ENCODE data around the gene SETBP1. TPM values are rescaled to one million over a fixed set of nuclear protein-coding genes. Genes with fewer than 3 reads are reported as not detected.

SETBP1 gene
- total and polyA plus RNA-seq, 2 of the 4 experiments (the other 2 are of a cell fraction), result 0.19 to 0.36 TPM

DNA sequence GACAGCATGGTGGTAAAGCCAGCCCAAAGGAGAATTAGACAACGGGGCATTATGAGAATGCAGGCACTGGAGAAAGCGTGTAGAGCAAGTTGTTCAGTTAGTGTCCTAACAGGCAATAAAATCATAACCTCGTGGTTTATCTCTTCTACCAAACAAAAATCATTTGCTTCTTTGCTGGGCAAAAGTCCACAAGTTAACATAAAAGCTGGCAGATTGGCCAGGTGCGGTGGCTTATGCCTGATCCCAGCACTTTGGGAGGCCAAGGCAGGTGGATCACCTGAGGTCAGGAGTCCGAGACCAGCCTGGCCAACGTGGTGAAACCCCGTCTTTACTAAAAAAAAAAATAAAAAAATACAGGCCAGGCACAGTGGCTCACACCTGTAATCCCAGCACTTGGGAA lies 364.1 kb downstream of the SETBP1 start:
- no peaks in the 10 kb centered on the region for H3K79me1 ChIP-seq (ENCODE audit: low read depth in 1 of 2, low read length in 2 of 2)
- H3K36me3 ChIP-seq (ENCODE audit: control insufficient read depth, insufficient read depth, low read length), result no peaks in the 10 kb centered on the region
- no peak overlapping the region for H3K9ac ChIP-seq (ENCODE audit: low read depth, low read length)
- intact Hi-C loops (cut with micrococcal nuclease), result no loop called here
- no peak overlapping the region for H2AFZ ChIP-seq (replicated peaks; ENCODE audit: low read length, poor library complexity)
- no peak for TF ChIP-seq BHLHE40 (IDR thresholded peaks at IDR 0.05; ENCODE audit: low read depth, low read length)
- TF ChIP-seq MAFK (IDR thresholded peaks at IDR 0.05; ENCODE audit: low read depth, low read length), result no peak
- TF ChIP-seq NFE2L2 (IDR thresholded peaks at IDR 0.05; ENCODE audit: low read depth, low read length), result no peak
- TF ChIP-seq, protein P1, sequence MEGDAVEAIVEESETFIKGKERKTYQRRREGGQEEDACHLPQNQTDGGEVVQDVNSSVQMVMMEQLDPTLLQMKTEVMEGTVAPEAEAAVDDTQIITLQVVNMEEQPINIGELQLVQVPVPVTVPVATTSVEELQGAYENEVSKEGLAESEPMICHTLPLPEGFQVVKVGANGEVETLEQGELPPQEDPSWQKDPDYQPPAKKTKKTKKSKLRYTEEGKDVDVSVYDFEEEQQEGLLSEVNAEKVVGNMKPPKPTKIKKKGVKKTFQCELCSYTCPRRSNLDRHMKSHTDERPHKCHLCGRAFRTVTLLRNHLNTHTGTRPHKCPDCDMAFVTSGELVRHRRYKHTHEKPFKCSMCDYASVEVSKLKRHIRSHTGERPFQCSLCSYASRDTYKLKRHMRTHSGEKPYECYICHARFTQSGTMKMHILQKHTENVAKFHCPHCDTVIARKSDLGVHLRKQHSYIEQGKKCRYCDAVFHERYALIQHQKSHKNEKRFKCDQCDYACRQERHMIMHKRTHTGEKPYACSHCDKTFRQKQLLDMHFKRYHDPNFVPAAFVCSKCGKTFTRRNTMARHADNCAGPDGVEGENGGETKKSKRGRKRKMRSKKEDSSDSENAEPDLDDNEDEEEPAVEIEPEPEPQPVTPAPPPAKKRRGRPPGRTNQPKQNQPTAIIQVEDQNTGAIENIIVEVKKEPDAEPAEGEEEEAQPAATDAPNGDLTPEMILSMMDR (conservative IDR thresholded peaks at IDR 0.05; ENCODE audit: low read depth, low read length), result no peak
- TF ChIP-seq RAD21 (IDR thresholded peaks at IDR 0.05; ENCODE audit: low read length), result no peak
- no peak for TF ChIP-seq FOS (IDR thresholded peaks at IDR 0.05; ENCODE audit: low read depth, low read length)
- no peak for TF ChIP-seq POLR2A (IDR thresholded peaks at IDR 0.05; ENCODE audit: low read depth, low read length)
- no peak for TF ChIP-seq RFX5 (IDR thresholded peaks at IDR 0.05; ENCODE audit: low read depth, low read length)
- TF ChIP-seq SMC3 (IDR thresholded peaks at IDR 0.05; ENCODE audit: low read depth, low read length), result no peak
- no peak for TF ChIP-seq ELK1 (IDR thresholded peaks at IDR 0.05; ENCODE audit: borderline replicate concordance, low read depth, low read length)
- no peak for TF ChIP-seq MAZ (IDR thresholded peaks at IDR 0.05; ENCODE audit: borderline replicate concordance, low read depth, low read length)
- no peak for TF ChIP-seq CHD1 (IDR thresholded peaks at IDR 0.05; ENCODE audit: low read depth, low read length)
- TF ChIP-seq, protein P2, sequence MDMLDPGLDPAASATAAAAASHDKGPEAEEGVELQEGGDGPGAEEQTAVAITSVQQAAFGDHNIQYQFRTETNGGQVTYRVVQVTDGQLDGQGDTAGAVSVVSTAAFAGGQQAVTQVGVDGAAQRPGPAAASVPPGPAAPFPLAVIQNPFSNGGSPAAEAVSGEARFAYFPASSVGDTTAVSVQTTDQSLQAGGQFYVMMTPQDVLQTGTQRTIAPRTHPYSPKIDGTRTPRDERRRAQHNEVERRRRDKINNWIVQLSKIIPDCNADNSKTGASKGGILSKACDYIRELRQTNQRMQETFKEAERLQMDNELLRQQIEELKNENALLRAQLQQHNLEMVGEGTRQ (IDR thresholded peaks at IDR 0.05; ENCODE audit: low read depth, low read length), result no peak
- TF ChIP-seq MXI1 (IDR thresholded peaks at IDR 0.05; ENCODE audit: borderline replicate concordance, low read depth, low read length), result no peak
- no peak for TF ChIP-seq RCOR1 (IDR thresholded peaks at IDR 0.05; ENCODE audit: insufficient replicate concordance, low read length)
- no peak overlapping the region for H3K4ac ChIP-seq (ENCODE audit: low read depth, low read length)
- no peak overlapping the region for H2BK20ac ChIP-seq (ENCODE audit: low read depth, low read length)
- in situ Hi-C loops (cut with MboI; ENCODE audit: low sequenced_read_pairs), result no loop called here
- no peak overlapping the region for H2BK5ac ChIP-seq (ENCODE audit: low read depth, low read length, poor library complexity, severe bottlenecking)
- H3K9me3 ChIP-seq (ENCODE audit: control insufficient read depth, insufficient read depth, low read length), result no peaks in the 10 kb centered on the region
- H4K91ac ChIP-seq (ENCODE audit: insufficient read depth, low read depth, low read length), result no peak overlapping the region
- CTCF ChIA-PET, result interaction anchor here (0.6 kb wide), 1 partner anchor 579 kb away, joined by 3 read pairs; no protein-coding TSS in a partner anchor
- POLR2A ChIA-PET (ENCODE audit: unreplicated experiment), result no interaction called here
- H3K14ac ChIP-seq (replicated peaks; ENCODE audit: low read depth, low read length), result no peak overlapping the region
- no peak overlapping the region for H2BK120ac ChIP-seq (ENCODE audit: low read depth, low read length)
- H3K18ac ChIP-seq (ENCODE audit: low read depth, low read length), result no peak overlapping the region
- BruUV-seq (replicated peaks), result no TSS peak
- H4K5ac ChIP-seq (ENCODE audit: low read depth, low read length), result no peak overlapping the region
- no peaks in the 10 kb centered on the region for H3K9me1 ChIP-seq (ENCODE audit: insufficient read depth, low read length)
- H3K4me1 ChIP-seq (ENCODE audit: control insufficient read depth, insufficient read depth, low read length), result no peaks in the 10 kb centered on the region
- no peak overlapping the region for H3K4me2 ChIP-seq (ENCODE audit: low read depth, low read length)
- ATAC-seq (ENCODE audit: low read depth) (no peak), DNase-seq (no peak)
- H3K27ac ChIP-seq (ENCODE audit: insufficient read depth, low read length), result no peak overlapping the region
- H3K27me3 ChIP-seq (ENCODE audit: control insufficient read depth, insufficient read depth, low read length), result peaks cover 4% of the 10 kb centered on the region
- no peak overlapping the region for H2AK9ac ChIP-seq (replicated peaks; ENCODE audit: low read depth, low read length, poor library complexity)
- no peak overlapping the region for H2AK5ac ChIP-seq (ENCODE audit: low read depth, low read length)
- no peak overlapping the region for H3K23ac ChIP-seq (ENCODE audit: low read depth, low read length)
- no peak overlapping the region for H3K4me3 ChIP-seq (ENCODE audit: insufficient read depth, low read depth, low read length)
- dilution Hi-C loops (cut with HindIII; ENCODE audit: low sequenced_read_pairs, unreplicated experiment), result no loop called here
- H4K20me1 ChIP-seq (ENCODE audit: insufficient read depth, low read length), result no peaks in the 10 kb centered on the region
- H4K8ac ChIP-seq (ENCODE audit: low read depth in 2 of 2, low read length in 2 of 2), result no peak overlapping the region
- 100% methylated on average over 2 of the region's 7 CpGs; no CpG with 5 or more reads in 1 of the 2 experiments for WGBS, 2 experiments (ENCODE audit: extremely low coverage in 2 of 2, insufficient read length in 1 of 2)
- no peak overlapping the region for H3K56ac ChIP-seq (ENCODE audit: extremely low read depth, insufficient read depth, low read length)
- no peak overlapping the region for H2BK15ac ChIP-seq (ENCODE audit: low read depth, low read length)

All from IMR-90 (cell line).